ENCODE results near the gene AMN.

DNA sequence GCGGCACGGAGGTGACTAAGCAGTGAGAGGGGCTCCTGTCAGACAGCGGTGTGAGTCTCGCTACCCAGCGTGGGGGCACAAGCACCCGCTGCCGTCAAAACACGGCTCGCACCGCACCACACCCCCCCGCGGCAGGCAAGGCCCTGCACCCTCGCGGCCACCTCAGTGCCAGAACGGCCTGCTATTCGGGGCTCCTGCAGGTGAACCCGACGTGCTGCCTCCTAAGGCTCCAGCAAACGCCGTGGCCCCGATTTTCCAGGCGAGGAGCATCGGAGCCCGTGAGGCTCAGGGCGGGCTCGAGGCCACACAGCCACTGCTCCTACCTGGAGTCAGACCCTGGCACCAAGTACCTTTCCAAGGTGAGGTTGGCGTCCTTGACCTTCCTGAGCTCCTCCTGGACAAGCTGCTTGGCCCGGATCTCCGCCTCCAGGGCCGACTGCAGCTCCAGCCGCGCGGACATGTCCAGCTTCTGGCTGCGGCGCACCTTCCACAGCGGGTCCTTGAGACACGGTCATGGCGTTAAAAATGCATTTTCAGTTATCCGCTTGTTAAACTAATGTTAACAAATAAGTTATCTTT lies 41.8 kb downstream of the AMN start:
- TF ChIP-seq CTCF (IDR thresholded peaks at IDR 0.05) (no peak), POLR2A (IDR thresholded peaks at IDR 0.05) (no peak)
